H9 (cell line): ENCODE data around the gene MED27. TPM values are rescaled to one million over a fixed set of nuclear protein-coding genes. Genes with fewer than 3 reads are reported as not detected.

Source experiments
- DNase-seq: peaks from one replicate; pipeline ENCODE4 v3.0.0-alpha.2; 2017
- H2AFZ ChIP-seq: one replicate; pipeline ENCODE4 v1.6.1; 2013; ENCODE audit warnings: mild to moderate bottlenecking, low read length, control low read depth, moderate library complexity
- H2AK5ac ChIP-seq: 2 replicates; pipeline ENCODE4 v1.6.1; 2013; ENCODE audit warnings: low read length, control low read depth, mixed read lengths; ENCODE audit not compliant: insufficient read length
- H2BK120ac ChIP-seq: one replicate; pipeline ENCODE4 v1.6.1; 2013; ENCODE audit warnings: low read depth, mild to moderate bottlenecking, low read length, control low read depth, inconsistent platforms; ENCODE audit not compliant: poor library complexity, severe bottlenecking
- H2BK12ac ChIP-seq: 2 replicates; pipeline ENCODE4 v1.6.1; 2013; ENCODE audit warnings: low read length, control low read depth, mixed read lengths, low read depth; ENCODE audit not compliant: insufficient read length
- H2BK15ac ChIP-seq: 2 replicates; pipeline ENCODE4 v1.6.1; 2013; ENCODE audit warnings: low read depth, low read length, control low read depth
- H2BK20ac ChIP-seq: one replicate; pipeline ENCODE4 v1.6.1; 2013; ENCODE audit warnings: low read depth, mild to moderate bottlenecking, low read length, control low read depth, inconsistent platforms; ENCODE audit not compliant: poor library complexity, severe bottlenecking
- H2BK5ac ChIP-seq: 2 replicates; pipeline ENCODE4 v1.6.1; 2013; ENCODE audit warnings: low read length, control low read depth, mixed read lengths; ENCODE audit not compliant: insufficient read length
- H3K14ac ChIP-seq: 2 replicates; pipeline ENCODE4 v1.6.1; 2013; ENCODE audit warnings: low read length, control low read depth; ENCODE audit not compliant: insufficient read depth
- H3K18ac ChIP-seq: 2 replicates; pipeline ENCODE4 v1.6.1; 2013; ENCODE audit warnings: low read depth, mild to moderate bottlenecking, mixed read lengths, low read length, control low read depth; ENCODE audit not compliant: insufficient read length
- H3K23ac ChIP-seq: 2 replicates; pipeline ENCODE4 v1.6.1; 2013; ENCODE audit warnings: low read length, control low read depth, mixed read lengths, low read depth; ENCODE audit not compliant: insufficient read length
- H3K23me2 ChIP-seq: 2 replicates; pipeline ENCODE4 v1.6.1; 2013; ENCODE audit warnings: low read depth, mild to moderate bottlenecking, mixed read lengths, low read length, control low read depth; ENCODE audit not compliant: insufficient read length, poor library complexity, severe bottlenecking
- H3K27ac ChIP-seq: 2 replicates; pipeline ENCODE4 v1.5.1; 2013; ENCODE audit warnings: low read length, control low read depth, mixed read lengths, low read depth; ENCODE audit not compliant: insufficient read length
- H3K27me3 ChIP-seq: 2 replicates; pipeline ENCODE4 v1.6.1; 2013; ENCODE audit warnings: low read length, control low read depth, inconsistent platforms; ENCODE audit not compliant: insufficient read depth
- H3K4ac ChIP-seq: 2 replicates; pipeline ENCODE4 v1.6.1; 2013; ENCODE audit warnings: low read depth, mild to moderate bottlenecking, control low read depth, inconsistent platforms, low read length, moderate library complexity
- H3K4me1 ChIP-seq: 2 replicates; pipeline ENCODE4 v1.6.1; 2013; ENCODE audit warnings: low read length, control low read depth, inconsistent platforms; ENCODE audit not compliant: insufficient read depth
- H3K4me2 ChIP-seq: 2 replicates; pipeline ENCODE4 v1.6.1; 2013; ENCODE audit warnings: low read length, control low read depth, mixed read lengths; ENCODE audit not compliant: insufficient read length, insufficient read depth
- H3K56ac ChIP-seq: 2 replicates; pipeline ENCODE4 v1.6.1; 2013; ENCODE audit warnings: low read depth, mild to moderate bottlenecking, mixed read lengths, low read length, control low read depth; ENCODE audit not compliant: insufficient read length
- H3K79me1 ChIP-seq: 2 replicates; pipeline ENCODE4 v1.6.1; 2013; ENCODE audit warnings: low read depth, mild to moderate bottlenecking, moderate library complexity, low read length, control low read depth, inconsistent platforms; ENCODE audit not compliant: insufficient read depth, poor library complexity, severe bottlenecking
- H3K79me2 ChIP-seq: 2 replicates; pipeline ENCODE4 v1.6.1; 2013; ENCODE audit warnings: low read length, control low read depth, inconsistent platforms; ENCODE audit not compliant: insufficient read depth
- H3K9ac ChIP-seq: 2 replicates; pipeline ENCODE4 v1.6.1; 2013; ENCODE audit warnings: low read length, control low read depth, mixed read lengths; ENCODE audit not compliant: insufficient read length; ENCODE audit errors: extremely low read depth
- H3K9me3 ChIP-seq: one replicate; pipeline ENCODE4 v1.6.1; 2013; ENCODE audit warnings: low read depth, low read length, inconsistent platforms; ENCODE audit not compliant: control insufficient read depth
- H3T11ph ChIP-seq: one replicate; pipeline ENCODE4 v1.6.1; 2013; ENCODE audit warnings: mild to moderate bottlenecking, low read length, control low read depth, inconsistent platforms
- H4K20me1 ChIP-seq: one replicate; pipeline ENCODE4 v1.6.1; 2013; ENCODE audit not compliant: control insufficient read depth, insufficient read length, insufficient read depth
- H4K5ac ChIP-seq: 2 replicates; pipeline ENCODE4 v1.6.1; 2013; ENCODE audit warnings: low read depth, mild to moderate bottlenecking, mixed read lengths, low read length, control low read depth; ENCODE audit not compliant: insufficient read length
- H4K8ac ChIP-seq: replicated peaks from 2 replicates; pipeline ENCODE4 v1.6.1; 2013; ENCODE audit warnings: low read length, control low read depth, mixed read lengths, low read depth; ENCODE audit not compliant: insufficient read length
- H4K91ac ChIP-seq: 2 replicates; pipeline ENCODE4 v1.6.1; 2013; ENCODE audit warnings: low read depth, mild to moderate bottlenecking, moderate library complexity, mixed read lengths, low read length, control low read depth; ENCODE audit not compliant: insufficient read length
- H3K27ac Mint-ChIP-seq, 3 experiments: 2 replicates in 2 of 3; 3 replicates in 1 of 3; pipeline ENCODE4 v1.8.0; 2020 to 2021; ENCODE audit warnings: mixed read lengths in 3 of 3, mild to moderate bottlenecking in 1 of 3, moderate library complexity in 1 of 3
- H3K27me3 Mint-ChIP-seq: 2 replicates; pipeline ENCODE4 v1.8.0; 2021; ENCODE audit warnings: low read depth, mild to moderate bottlenecking, moderate library complexity, mixed read lengths
- H3K36me3 Mint-ChIP-seq, 3 experiments: 2 replicates in 2 of 3; 3 replicates in 1 of 3; pipeline ENCODE4 v1.8.0; 2020 to 2021; ENCODE audit warnings: low read depth in 3 of 3, mixed read lengths in 3 of 3; ENCODE audit not compliant: insufficient read depth in 1 of 3
- H3K4me1 Mint-ChIP-seq, 2 experiments: 2 replicates each; pipeline ENCODE4 v1.8.0; 2020; ENCODE audit warnings: mixed read lengths in 2 of 2
- H3K4me3 Mint-ChIP-seq, 2 experiments: 2 replicates in 1 of 2; 3 replicates in 1 of 2; pipeline ENCODE4 v1.8.0; 2020 to 2021; ENCODE audit warnings: mild to moderate bottlenecking in 2 of 2, mixed read lengths in 2 of 2, moderate library complexity in 1 of 2
- H3K9me3 Mint-ChIP-seq, 2 experiments: 2 replicates in 1 of 2; 3 replicates in 1 of 2; pipeline ENCODE4 v1.8.0; 2020; ENCODE audit warnings: mild to moderate bottlenecking in 2 of 2, mixed read lengths in 2 of 2, moderate library complexity in 1 of 2
- CTCF ChIP-seq: fragments of 200-600 bp; sonication (generic); conservative IDR thresholded peaks from 3 replicates; pipeline ENCODE4 v1.8.0; 2021; ENCODE audit warnings: antibody characterized with exemption, mild to moderate bottlenecking
- WGBS: extraction: QIAGEN DNeasy Blood & Tissue Kit; methylation state at CpG from one replicate; pipeline ENCODE4 v1.1.7; 2013; ENCODE audit warnings: missing lambda C conversion rate, low lambda C conversion rate, mixed read lengths; ENCODE audit not compliant: insufficient read length; ENCODE audit errors: extremely low coverage; 5-methylcytosine and 5-hydroxymethylcytosine counted together
- total RNA-seq: library from RNA; stranded (reverse); gene quantifications from 2 replicates; pipeline ENCODE4 v1.2.1, GENCODE V29; 2021

The MED27 gene
- total RNA-seq, 1 experiment from 2014 or later, result 33.5 TPM

- H3K4me1 Mint-ChIP-seq, result peaks cover 18 to 20% of the 10 kb centered on the region in 2 experiments
- no peak overlapping the region for H4K91ac ChIP-seq
- peak overlapping the region; percentile 99 for H3K4me2 ChIP-seq
- H4K5ac ChIP-seq, result no peak overlapping the region
- H3K4me1 ChIP-seq, result no peaks in the 10 kb centered on the region
- no peak overlapping the region for H2AFZ ChIP-seq
- H2BK120ac ChIP-seq, result no peak overlapping the region
- H3K9ac ChIP-seq, result peak overlapping the region; percentile 75
- H2BK15ac ChIP-seq, result no peak overlapping the region
- H3K27me3 Mint-ChIP-seq, result peaks cover 2% of the 10 kb centered on the region; the same call in 1 of the 2 replicates
- no peak overlapping the region for H3K27ac ChIP-seq
- H2BK12ac ChIP-seq, result no peak overlapping the region
- no peak overlapping the region for H3K18ac ChIP-seq
- no peak overlapping the region for H2BK5ac ChIP-seq
- H3K4ac ChIP-seq, result no peak overlapping the region
- no peak overlapping the region for H3K23ac ChIP-seq
- no peaks in the 10 kb centered on the region; the same call in 1 of the 2 replicates for H3K79me2 ChIP-seq
- no peaks in the 10 kb centered on the region for H4K20me1 ChIP-seq
- H3K56ac ChIP-seq, result no peak overlapping the region
- no peak overlapping the region for H3T11ph ChIP-seq
- no peak overlapping the region for H4K8ac ChIP-seq
- no CpG with 5 or more reads among the region's 12 CpGs for WGBS
- peaks cover 6% of the 10 kb centered on the region for H3K79me1 ChIP-seq
- H3K36me3 Mint-ChIP-seq, result peaks cover 2 to 24% (median 15%) of the 10 kb centered on the region in 3 experiments; a peak in 5 of 7 replicates
- no peaks in the 10 kb centered on the region; a peak in 2 of 5 replicates for H3K9me3 Mint-ChIP-seq
- peaks cover 4% of the 10 kb centered on the region for H3K23me2 ChIP-seq
- H3K4me3 Mint-ChIP-seq, result peak overlapping the region; percentile 96 to 99
- H2AK5ac ChIP-seq, result no peak overlapping the region
- no peak overlapping the region; the same call in 1 of the 2 replicates for H3K14ac ChIP-seq
- no peak overlapping the region for H2BK20ac ChIP-seq
- no peaks in the 10 kb centered on the region for H3K27me3 ChIP-seq
- no peaks in the 10 kb centered on the region for H3K9me3 ChIP-seq
- H3K27ac Mint-ChIP-seq, result peak overlapping the region; percentile 36 to 96 (median 37); a peak in 5 of 7 replicates
- no peak for TF ChIP-seq CTCF
- DNase-seq, result no peak
These were observed 839 bp downstream of the MED27 start for GRCh38 chr9:132078699-132079356.
